ENCODE results near the gene ZBTB16.
A peak's percentile ranks its signal among the peaks of the same experiment; 100 is the strongest.

DNA sequence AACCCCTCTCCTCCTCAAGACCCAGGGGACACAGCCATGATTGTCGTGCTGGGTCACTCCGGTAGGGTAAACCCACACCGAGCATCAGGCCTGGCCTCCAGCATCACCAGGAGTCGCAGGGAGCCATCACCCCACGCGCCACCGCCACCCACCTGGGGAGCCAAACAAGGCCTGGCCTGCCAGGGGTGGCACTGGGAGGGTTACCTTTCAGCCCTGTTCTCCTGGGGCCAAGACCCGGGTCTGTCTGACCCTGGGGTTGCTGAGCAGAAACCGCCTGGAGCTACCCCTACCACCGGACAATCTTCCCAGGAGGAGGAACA, 197.4 kb downstream of the ZBTB16 start:
- TF ChIP-seq CTCF (IDR thresholded peaks at IDR 0.05): no peak
- TF ChIP-seq POLR2A (IDR thresholded peaks at IDR 0.05): no peak
- TF ChIP-seq POLR2AphosphoS5 (IDR thresholded peaks at IDR 0.05): peak in 3 of 4 donors; percentile 42 to 65 (median 52)
- TF ChIP-seq EP300 (IDR thresholded peaks at IDR 0.05): no peak

Data from sigmoid colon (tissue), 4 donors.